ELF-1 (cell line): ENCODE data around the gene HS6ST3.

Experiments
- DNase-seq: peaks from one replicate; pipeline ENCODE4 v3.0.0-alpha.2; 2016; ENCODE audit warnings: low read depth, low spot score

Gene HS6ST3

GRCh38 chr13:96431044-96431581, 341.2 kb downstream of the HS6ST3 start:
- no peak for DNase-seq

DNA sequence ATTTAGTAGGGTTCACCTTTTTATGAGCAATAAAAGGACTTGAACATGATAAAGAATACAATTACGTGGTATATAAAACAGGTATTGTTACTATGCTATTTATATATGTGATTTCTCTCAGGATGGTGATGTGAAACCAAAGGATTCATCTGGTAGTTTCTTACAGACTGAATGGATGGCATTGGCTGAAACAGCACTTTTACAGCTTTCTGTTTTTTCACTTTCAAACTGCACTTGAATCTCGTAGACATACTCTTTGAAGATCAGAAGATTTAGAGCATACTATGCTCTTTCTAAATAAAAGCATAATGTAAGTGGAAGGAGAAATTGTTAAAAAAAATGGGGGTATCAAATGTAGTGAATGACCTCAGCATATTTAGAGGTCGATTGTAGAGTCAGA, 354.8 kb downstream of the HS6ST3 start:
- no peak for DNase-seq

GRCh38 chr13:96449920-96450319, 360.0 kb downstream of the HS6ST3 start:
- no peak for DNase-seq

GRCh38 chr13:96450326-96451020, 360.6 kb downstream of the HS6ST3 start:
- DNase-seq = no peak

DNA sequence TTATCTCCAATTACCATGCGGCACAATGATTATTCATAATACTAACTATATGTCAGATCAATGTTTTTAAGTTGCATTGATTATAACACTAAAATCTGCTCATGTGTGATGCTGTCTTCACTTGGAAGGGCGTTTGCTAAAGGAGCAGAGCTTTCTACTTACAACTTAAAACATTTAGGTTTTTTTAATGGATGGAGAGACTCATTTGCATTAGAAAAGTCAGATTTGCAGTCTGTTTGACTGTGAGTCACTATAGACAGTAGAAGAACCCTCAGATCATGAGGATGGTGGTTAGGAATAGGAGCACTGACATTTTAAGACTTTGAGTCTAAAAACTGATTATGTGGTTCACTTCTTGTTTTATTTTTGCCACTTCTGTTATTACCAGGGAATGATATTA, 364.6 kb downstream of the HS6ST3 start:
- no peak for DNase-seq

GRCh38 chr13:96460609-96461008, 370.7 kb downstream of the HS6ST3 start:
- no peak for DNase-seq

- no peak for DNase-seq
These were observed 383.7 kb downstream of the HS6ST3 start for GRCh38 chr13:96473526-96474180.

- no peak for DNase-seq
These were observed 384.3 kb downstream of the HS6ST3 start for GRCh38 chr13:96474181-96474557.

DNA sequence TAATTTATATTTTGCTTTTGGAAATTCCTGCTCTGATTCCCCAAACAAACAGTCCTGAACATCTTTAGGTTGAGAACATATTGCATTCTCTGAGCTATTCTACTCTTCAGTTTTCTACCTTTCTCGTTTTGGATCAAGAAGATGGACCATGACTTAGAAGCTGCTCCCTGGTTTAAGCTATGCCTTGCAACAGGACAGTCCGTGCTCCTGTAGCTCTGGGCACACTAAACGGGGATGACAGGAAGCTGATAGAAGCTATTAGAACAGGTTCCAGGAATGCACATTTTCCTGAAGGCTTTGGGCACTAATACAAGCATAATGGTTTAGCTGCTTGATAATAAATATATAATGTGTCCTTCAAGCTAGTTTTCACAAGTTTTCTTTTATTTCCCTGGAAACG, 385.2 kb downstream of the HS6ST3 start:
- no peak for DNase-seq

GRCh38 chr13:96481482-96481881, 391.6 kb downstream of the HS6ST3 start:
- DNase-seq = no peak

DNA sequence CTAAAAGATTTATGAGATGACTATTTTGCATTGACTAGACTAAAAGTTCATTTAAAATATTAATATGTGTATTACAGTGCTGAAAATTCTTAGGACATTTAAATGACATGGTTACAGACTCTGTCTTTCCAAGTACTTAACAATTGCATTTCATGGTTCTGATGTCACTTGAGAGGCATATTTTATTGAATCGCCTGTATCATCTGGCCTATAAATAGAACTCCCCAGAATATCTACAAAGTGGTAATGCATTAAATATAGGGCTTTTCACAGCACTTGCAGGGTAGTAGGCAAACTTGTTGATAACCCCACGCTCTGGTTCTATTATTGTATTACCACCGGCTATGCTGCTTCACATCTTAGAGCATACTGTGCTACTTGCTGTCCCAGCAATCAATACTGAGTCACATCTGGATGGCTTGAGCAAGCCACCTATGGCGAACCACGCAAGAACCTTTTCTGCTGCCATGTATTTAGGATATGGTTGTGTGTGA, 400.6 kb downstream of the HS6ST3 start:
- no peak for DNase-seq

GRCh38 chr13:96491103-96491502, 401.2 kb downstream of the HS6ST3 start:
- no peak for DNase-seq

DNA sequence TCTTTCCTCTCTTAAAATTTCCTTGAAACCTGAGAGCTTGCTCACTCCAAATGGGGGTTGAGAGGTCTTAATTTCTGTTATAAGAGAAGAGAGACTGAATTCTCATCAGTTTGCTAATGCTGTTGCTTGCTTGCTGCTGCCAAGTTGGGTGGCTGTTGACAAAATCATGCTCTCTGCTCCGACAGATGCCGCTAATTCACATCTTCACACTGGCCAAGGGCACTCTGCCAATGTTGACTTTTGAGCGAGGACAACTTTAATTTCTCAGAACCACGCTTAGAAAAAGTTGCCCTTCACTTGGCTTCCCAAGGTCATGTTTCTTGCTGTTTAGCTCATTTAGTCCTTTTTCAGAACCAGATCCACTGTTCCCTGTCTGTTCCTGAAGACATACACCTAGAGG, 402.9 kb downstream of the HS6ST3 start:
- no peak for DNase-seq

DNA sequence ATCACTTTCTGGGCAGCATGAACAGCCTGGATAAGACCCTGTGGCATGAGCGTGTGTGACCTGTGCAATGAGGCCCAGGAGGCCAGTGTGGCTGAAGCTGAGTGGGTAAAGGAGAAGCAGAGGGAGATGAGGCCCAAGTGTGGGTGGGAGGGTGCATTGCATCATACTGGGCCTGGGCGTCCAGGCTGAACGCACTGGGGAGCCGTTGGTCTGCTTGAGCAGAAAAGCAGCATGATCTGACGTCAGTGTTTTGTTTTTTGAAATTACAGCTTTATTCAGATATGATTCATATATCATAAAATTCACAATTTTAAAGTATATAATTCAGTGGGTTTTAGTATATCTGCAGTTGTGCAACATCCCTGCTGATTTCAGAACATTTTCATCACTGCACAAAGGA, 409.7 kb downstream of the HS6ST3 start:
- no peak for DNase-seq

DNA sequence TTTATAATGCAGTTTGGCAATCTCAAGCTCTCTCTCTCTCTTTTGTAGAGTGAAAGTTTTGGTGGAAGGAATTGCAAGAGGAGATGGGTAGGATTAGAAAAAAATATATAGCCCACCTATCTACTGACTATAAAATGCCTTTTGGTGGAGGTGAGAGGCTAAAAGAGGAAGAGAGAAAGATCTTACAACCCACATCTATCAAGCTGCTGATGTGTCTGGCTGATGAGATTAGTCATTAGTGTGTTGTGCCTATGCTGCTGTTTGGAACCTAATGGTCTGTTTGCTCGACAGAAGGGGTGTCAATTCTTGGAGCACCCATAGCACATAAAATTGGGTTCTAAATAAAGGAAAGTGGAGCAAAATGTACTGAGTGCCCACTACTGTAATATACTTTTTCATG, 411.0 kb downstream of the HS6ST3 start:
- DNase-seq = no peak

DNA sequence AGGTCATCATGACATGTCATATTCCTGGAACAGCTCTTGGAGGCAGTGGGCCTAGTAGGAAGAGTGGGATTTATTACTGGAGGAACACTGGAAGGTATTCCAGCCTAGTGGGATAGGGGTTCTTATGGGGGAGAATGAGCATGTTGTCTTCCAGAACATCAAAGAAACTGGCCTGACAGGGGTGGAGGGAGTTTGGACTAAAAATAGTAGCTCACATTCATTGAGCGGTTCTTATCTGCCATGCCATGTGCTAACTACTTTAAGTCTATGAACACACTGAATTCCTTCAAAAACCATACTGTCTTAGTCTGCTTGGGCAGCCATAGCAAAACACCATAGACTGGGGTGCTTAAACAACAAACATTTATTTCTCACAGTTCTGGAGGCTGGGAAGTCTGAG, 413.6 kb downstream of the HS6ST3 start:
- DNase-seq = no peak

- DNase-seq = no peak
These were observed 421.7 kb downstream of the HS6ST3 start for GRCh38 chr13:96511587-96511986.

GRCh38 chr13:96519380-96519779, 429.5 kb downstream of the HS6ST3 start:
- no peak for DNase-seq

DNA sequence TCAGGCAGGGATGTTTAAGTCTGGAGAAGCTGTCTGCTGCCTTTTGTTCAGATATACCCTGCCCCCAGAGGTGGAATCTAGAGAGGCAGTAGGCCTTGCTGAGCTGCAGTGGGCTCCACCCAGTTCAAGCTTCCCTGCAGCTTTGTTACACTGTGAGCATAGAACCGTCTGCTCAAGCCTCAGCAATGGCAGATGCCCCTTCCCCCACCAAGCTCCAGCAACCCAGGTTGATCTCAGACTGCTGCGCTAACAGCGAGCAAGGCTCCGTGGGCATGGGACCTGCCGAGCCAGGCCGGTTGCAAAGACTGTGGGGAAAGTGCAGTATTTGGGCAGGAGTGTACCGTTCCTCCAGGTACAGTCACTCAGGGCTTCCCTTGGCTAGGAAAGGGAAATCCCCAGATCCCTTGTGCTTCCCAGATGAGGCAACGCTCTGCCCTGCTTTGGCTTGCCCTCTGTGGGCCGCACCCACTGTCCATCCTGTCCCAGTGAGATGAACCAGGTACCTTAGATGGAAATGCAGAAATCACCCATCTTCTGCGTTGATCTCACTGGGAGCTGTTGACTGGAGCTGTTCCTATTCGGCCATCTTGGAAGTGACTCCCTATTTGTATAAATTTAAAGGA, 434.6 kb downstream of the HS6ST3 start:
- peak; percentile 16 for DNase-seq

- DNase-seq = no peak
These were observed 435.8 kb downstream of the HS6ST3 start for GRCh38 chr13:96525715-96526114.

GRCh38 chr13:96527497-96527896, 437.6 kb downstream of the HS6ST3 start:
- DNase-seq = peak; percentile 3

DNA sequence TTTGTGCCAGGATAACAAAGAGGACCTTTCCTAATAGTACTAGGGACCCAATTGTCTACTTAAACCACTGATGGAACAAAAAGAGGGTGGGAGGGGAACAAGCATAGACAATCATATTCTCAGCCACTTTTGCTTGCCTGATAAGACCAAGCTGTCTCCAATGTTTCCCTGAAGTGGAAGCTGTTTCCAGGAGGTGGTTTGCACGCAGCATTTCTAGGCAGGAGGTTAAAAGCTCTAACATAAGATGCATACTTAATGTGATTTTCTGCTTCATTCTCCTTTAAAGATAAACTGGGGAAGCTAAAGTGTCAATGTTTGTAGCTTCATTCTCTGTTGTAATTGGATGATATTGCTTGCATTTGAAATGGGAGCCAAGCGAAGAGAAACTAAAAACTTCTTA, 442.9 kb downstream of the HS6ST3 start:
- DNase-seq = no peak

DNA sequence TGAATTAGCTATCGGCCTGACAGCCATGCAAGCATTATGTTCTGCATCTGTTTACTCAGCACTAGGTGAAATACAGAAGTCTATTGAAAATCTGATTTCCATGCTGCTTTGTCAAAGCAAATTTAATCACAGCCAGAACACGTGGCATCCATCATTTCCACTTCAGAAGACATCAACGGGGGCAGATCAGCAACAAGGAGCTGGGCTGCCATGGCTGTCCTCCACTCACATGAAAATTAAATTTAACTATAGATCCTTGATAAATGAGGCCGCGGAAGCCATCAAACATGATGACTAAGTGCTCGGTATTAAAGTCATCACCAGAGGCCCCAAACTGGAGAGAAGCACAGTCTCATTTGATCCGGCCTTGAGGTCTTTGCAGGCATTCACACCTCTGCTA, 443.5 kb downstream of the HS6ST3 start:
- DNase-seq = no peak
